ENCODE measurements around the gene A3GALT2.
A peak's percentile ranks its signal among the peaks of the same experiment; 100 is the strongest.

Gene A3GALT2

GRCh38 chr1:33349778-33350610 is 29.1 kb upstream of the A3GALT2 start:
- peak; percentile 86 for DNase-seq

DNA sequence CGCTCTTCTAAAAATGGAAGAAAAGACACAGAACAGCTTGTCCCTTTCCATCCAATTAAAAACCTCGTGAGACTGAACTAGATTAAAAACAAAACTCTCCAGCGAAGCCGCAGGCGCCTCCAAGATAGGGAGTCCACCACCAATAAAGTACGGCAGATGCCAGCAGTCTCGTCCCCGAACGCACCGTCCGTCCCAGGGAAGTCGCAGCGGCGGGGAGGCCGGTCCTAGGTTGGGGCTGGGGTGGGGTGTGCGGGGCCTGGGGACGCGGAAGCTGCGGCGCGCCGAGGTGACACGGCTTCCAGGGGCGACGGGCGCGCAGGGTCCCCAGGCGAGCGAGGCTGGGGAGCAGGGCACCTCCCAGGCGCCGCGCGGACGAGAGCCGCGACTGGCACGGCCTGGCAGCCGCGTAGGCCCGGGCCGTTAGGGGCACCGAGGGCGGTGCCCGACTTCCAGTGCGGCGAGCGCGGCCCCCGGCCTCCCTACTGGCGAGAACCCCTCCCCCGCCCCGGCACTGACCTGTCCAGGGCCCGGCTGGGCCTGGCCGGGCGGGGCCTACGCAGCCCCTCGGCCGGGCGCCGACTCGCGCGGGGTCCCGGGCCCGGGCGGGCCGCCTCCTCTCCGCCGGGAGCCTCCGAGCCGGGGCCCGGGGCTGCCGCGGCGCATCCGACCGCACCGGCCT is 28.3 kb upstream of the A3GALT2 start:
- DNase-seq = peak; percentile 50

GRCh38 chr1:33348676-33349080 is 27.8 kb upstream of the A3GALT2 start:
- DNase-seq = peak; percentile 32

GRCh38 chr1:33348194-33348593 is 27.3 kb upstream of the A3GALT2 start:
- DNase-seq = peak; percentile 64

- peak; percentile 56 for DNase-seq
Observed at GRCh38 chr1:33347650-33347992, 26.7 kb upstream of the A3GALT2 start.

DNA sequence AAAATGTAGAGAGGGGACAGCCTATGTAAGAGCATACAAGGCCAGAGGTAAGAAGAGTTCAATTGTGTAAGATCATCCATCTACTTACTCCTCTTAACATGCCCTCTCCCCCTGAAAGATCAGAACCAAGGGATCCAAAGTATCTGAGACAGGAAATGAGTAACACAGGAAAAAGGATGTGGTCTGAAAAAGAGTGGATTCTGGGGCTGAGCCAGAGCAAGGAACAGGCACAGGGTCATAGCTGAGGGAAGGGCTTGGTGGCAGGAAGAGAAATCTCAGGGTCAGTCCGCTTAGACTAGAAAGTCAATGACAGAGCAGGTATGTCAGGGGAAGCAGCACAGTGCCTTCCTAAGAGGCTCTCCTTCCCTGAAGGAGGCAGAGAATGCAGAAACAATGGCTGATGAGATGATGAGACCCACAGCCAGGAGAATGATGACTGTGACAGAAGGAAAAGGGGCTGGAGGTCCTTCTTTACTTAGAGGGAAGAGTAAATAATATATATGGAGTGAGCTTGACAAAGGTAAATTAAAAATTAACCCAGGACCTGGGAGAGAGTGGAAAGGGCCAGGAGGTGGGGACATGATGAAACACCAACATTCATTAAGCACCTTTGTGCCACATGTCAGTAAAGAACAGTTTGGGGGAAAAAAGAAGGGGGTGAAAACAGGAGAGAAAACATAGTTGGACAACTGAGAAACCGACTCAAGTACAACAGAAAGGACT is 26.2 kb upstream of the A3GALT2 start:
- DNase-seq = peak; percentile 98

- no peak for DNase-seq
Observed at GRCh38 chr1:33346533-33346926, 25.6 kb upstream of the A3GALT2 start.

GRCh38 chr1:33344896-33345560 is 24.1 kb upstream of the A3GALT2 start:
- DNase-seq = no peak

- DNase-seq = no peak
Observed at GRCh38 chr1:33343539-33343938, 22.6 kb upstream of the A3GALT2 start.

GRCh38 chr1:33342041-33342723 is 21.3 kb upstream of the A3GALT2 start:
- DNase-seq = peak; percentile 98

- no peak for DNase-seq
Observed at GRCh38 chr1:33341190-33341589, 20.3 kb upstream of the A3GALT2 start.

- DNase-seq = no peak
Observed at GRCh38 chr1:33339413-33339812, 18.5 kb upstream of the A3GALT2 start.

DNA sequence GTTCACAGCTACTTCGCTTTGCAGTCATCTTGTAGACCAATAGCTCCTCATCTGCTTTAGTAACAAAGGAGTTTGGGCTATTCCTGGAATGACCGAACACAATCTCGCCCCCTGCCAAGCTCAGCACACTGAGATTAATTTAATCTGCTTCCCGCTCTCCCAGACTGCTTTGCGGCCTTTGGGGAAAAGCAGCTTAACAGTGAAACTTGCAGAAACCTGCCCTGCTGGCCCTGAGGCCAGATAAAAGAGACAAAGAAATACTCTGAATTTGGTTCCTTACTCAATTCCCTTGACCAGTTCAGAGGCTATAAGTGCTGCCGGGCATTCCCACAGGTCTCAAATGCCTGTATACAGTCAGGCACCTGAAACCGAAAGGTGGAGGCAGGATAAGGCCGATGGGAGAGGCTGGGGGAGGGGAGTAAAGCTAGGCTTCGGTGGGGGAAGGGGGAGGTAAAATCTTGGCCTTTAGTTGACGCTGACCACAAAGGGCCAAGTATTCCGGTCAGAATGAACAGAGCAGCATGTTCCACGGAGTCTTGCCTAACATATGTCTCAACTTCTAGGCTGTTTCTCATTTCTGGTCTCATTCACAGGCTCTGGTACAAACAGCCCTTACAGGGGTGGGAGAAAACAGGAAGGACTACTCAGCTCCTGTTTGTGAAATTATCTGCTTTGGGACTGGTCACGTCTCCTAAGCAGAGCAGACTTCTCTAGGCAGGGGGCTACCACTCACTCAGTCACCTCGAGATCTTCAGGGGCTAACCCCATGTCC is 17.7 kb upstream of the A3GALT2 start:
- DNase-seq = peak; percentile 69

DNA sequence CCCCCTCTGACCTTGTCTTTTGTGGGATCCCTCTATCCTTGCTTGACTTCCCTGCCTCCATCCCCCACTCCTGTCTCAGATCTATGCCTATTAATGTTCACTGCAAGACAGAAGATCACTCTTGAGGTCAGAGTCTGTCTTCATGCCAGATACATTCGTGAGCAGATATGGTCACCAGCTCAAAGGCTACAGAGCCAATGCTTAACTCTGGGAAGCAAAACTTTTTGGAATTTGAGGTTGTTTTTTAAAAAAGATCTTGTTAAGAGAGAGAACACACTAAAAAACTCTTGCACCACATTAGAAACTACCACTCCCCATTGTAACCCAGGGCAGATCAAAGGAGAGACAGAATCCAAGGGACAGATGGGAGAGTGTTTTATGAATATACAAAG is 17.1 kb upstream of the A3GALT2 start:
- DNase-seq = no peak

DNA sequence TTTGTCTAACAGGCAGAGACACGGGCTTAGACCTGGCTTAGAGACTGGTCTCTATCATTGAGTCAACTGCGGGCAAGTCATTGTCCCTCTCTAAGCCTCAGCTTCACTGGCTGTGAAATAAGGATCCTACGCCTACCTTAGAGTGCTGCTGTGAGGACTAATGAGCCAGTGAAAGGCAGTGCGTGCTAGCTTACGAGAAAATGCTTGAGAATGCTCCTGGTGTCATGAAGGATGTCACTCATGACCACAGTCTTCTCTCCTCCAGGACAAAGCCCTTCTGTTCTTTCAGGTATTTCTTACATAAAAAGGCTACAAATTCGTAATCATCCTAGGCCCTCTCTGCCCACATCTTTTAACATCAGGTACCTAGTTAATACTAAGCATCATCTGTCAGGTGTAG is 16.5 kb upstream of the A3GALT2 start:
- DNase-seq = no peak

- DNase-seq = no peak
Observed at GRCh38 chr1:33336580-33336979, 15.7 kb upstream of the A3GALT2 start.

- no peak for DNase-seq
Observed at GRCh38 chr1:33335020-33335419, 14.1 kb upstream of the A3GALT2 start.

GRCh38 chr1:33334081-33334552 is 13.2 kb upstream of the A3GALT2 start:
- no peak for DNase-seq

- no peak for DNase-seq
Observed at GRCh38 chr1:33332881-33333280, 12.0 kb upstream of the A3GALT2 start.

DNA sequence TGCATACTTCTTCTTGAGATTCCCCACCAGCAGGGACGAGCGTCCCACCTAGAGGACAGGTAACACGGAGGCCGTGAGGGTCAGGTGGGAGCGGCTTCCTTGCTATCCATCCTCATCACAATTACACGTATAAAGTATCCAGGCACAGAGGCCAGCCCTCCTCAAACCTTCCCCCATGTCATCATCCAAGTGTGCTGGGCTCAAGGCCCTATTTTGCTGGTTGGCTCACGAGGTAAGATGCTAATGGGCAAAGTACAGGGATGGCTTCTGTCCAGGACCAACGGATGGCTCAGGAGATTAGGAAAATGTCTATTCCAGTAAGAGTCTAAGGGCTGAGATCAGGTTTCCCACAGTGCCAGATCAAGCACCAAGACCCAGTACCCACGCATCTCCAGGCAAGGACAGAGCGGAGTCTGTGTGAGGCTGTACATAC is 11.5 kb upstream of the A3GALT2 start:
- DNase-seq = no peak

Data from EL (cell line).